ENCODE measurements around the gene VMAC.
"Not testable (repeated sequence)": the region's sequence is repeated elsewhere in the genome, so short reads cannot be mapped to it uniquely, and the experiment has no call there.

Gene VMAC, protein sequence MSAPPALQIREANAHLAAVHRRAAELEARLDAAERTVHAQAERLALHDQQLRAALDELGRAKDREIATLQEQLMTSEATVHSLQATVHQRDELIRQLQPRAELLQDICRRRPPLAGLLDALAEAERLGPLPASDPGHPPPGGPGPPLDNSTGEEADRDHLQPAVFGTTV

DNA sequence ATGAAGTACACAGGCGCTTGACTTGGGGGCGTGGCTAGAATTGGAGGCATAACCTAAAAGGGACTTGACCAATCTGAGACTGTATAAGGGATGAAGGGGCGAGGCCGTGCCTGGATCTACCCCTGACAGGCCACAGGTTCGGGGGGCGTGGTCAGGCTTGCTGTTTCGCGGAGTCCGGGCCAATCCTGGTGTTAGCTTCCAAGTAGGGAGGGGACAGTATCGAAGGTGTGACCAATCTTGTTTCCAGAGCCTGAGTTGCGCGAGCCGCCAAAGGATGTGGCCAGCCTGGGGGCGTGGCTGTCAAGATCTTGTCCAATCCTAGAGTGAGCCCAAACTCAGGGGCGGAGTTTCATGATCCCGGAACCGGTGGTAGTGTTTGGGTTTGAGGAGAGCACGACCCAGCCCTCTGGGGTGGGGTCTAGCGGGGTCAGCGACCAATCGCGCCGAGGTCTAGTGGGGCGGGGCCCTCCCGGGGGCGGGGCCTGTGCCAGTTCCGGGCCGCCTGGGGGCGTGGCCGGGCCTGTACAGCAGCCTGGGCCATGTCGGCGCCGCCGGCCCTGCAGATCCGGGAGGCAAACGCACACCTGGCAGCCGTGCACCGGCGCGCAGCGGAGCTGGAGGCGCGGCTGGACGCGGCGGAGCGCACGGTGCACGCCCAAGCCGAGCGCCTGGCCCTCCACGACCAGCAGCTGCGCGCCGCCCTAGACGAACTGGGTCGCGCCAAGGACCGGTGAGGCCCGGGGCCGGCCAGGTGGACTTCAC lies at the start of gene VMAC:
Gene VMAC, plus strand, starts transcription at position 521 of the 762 bp plus-strand sequence. Its CDS starts 19 bp downstream, at position 540.
- peak; percentile 100 for DNase-seq

- not testable (repeated sequence) for DNase-seq
Observed at GRCh38 chr19:5855151-5855550, 49.5 kb upstream of the VMAC start.

GRCh38 chr19:5857203-5858081 lies 47.2 kb upstream of the VMAC start:
- no peak for DNase-seq

GRCh38 chr19:5863030-5863665 lies 41.5 kb upstream of the VMAC start:
- no peak for DNase-seq

GRCh38 chr19:5864013-5864720 lies 40.5 kb upstream of the VMAC start:
- no peak for DNase-seq

- no peak for DNase-seq
Observed at GRCh38 chr19:5864725-5865486, 39.8 kb upstream of the VMAC start.

DNA sequence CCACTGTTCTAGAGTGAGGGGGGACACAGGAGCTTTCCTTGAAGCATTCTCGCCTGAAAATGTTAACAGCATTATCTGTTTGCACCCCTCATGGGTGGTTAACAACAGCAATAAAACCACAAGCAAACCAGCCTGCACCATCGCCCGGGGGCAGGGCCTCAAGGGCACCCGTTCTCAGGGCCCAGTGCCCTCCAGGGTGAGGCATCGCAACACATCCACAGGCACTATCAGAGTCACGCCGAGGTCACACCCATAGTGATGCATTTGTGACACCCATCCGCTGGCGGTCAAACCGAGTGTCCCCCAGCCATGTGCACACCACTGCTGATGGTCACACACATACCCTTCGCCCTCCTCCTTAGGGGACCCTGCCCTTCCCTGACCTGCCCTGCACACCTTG lies 38.9 kb upstream of the VMAC start:
- no peak for DNase-seq

- no peak for DNase-seq
Observed at GRCh38 chr19:5867201-5868136, 37.2 kb upstream of the VMAC start.

GRCh38 chr19:5870986-5871394 lies 33.7 kb upstream of the VMAC start:
- no peak for DNase-seq

- DNase-seq, result no peak
Observed at GRCh38 chr19:5873617-5874199, 31.0 kb upstream of the VMAC start.

DNA sequence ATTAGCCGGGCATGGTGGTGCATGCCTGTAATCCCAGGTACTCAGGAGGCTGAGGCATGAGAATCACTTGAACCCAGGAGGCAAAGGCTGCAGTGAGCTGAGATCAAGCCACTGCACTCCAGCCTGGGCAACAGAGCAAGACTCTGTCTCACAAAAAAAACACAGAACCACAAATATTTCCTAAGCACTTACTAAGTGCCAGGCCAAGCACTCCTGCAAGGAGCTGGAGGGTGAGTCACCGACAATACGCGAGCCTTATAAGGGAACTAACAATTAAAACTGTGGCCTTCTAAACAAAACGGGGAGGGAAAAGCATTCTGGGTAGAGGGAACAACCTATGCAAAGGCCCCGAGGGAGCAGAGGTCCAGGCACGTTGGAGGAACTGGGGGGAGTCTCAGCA lies 30.2 kb upstream of the VMAC start:
- not testable (repeated sequence) for DNase-seq

- no peak for DNase-seq
Observed at GRCh38 chr19:5877427-5877826, 27.2 kb upstream of the VMAC start.

DNA sequence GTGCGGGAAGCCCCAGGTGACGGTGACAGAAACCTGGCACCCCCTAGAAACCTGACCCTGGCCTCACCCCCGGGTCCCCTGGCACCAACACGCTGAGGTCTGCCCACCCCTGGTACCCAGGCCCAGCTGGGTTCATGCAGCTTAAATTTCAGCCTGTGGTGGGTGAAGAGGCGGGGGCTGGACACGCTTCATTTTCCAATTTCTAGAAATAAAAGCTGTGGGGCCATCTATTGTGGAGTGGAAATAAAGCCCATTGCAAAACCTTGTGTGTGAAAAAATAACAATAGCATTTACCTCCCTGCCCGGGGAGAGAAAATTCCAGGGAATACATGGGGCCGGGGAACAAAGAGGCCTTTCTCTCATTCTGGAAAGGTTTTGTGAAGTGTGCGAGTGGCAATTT lies 26.8 kb upstream of the VMAC start:
- no peak for DNase-seq

- DNase-seq, result no peak
Observed at GRCh38 chr19:5880196-5880595, 24.5 kb upstream of the VMAC start.

DNA sequence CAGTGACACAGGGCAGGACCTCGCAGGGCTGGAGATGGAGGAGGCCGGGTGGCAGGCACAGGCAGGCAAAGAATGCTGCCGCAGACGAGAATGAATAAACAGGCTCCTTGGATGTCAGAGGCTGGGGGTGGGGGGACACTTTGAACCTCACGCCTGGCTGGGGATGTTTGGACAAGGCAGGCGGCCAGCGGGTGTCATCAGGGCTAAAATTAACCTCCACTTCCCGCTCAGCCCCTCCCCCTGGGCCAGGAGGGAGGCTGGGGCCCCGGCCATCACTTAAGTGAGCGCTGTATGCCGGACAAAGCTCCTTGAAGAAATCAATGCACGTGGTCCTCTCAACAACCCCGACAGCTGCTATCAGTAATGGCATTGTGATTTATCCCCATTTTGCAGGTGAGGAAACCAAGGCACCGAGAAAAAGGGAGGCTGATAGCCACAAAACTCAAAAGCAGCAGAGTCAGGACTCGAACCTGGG lies 24.0 kb upstream of the VMAC start:
- peak; percentile 86 for DNase-seq

GRCh38 chr19:5881543-5882299 lies 23.0 kb upstream of the VMAC start:
- no peak for DNase-seq

- no peak for DNase-seq
Observed at GRCh38 chr19:5882421-5882968, 22.2 kb upstream of the VMAC start.

GRCh38 chr19:5883157-5883873 lies 21.4 kb upstream of the VMAC start:
- DNase-seq, result not testable (repeated sequence)
